Measurements from ENCODE around the gene MAL.

DNA sequence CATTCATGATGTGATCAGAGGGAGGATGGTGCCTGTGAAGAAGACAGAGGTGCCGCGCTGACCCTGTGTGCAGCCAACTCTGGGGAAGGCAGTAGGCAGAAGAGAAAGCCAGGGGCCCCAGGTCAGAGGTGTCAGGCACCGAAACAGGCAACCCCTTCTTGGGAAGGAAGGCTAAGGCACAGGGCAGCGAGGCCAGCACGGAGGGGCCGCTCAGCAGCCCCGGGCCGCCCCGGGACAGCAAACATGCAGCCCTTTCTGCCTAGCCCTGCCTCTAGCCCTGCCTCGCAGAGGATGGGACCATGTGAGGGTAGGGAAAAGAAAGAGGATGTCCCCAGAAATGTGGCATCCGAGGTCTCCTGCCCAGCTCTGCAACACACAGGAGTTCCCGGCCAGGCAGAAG lies 7.7 kb upstream of the MAL start:
- TF ChIP-seq, protein P1, sequence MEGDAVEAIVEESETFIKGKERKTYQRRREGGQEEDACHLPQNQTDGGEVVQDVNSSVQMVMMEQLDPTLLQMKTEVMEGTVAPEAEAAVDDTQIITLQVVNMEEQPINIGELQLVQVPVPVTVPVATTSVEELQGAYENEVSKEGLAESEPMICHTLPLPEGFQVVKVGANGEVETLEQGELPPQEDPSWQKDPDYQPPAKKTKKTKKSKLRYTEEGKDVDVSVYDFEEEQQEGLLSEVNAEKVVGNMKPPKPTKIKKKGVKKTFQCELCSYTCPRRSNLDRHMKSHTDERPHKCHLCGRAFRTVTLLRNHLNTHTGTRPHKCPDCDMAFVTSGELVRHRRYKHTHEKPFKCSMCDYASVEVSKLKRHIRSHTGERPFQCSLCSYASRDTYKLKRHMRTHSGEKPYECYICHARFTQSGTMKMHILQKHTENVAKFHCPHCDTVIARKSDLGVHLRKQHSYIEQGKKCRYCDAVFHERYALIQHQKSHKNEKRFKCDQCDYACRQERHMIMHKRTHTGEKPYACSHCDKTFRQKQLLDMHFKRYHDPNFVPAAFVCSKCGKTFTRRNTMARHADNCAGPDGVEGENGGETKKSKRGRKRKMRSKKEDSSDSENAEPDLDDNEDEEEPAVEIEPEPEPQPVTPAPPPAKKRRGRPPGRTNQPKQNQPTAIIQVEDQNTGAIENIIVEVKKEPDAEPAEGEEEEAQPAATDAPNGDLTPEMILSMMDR (IDR thresholded peaks at IDR 0.05) = no peak
- TF ChIP-seq POLR2A (IDR thresholded peaks at IDR 0.05) = no peak

Measured in esophagus squamous epithelium (tissue), 4 donors.